RWPE1 (cell line): ENCODE measurements around the gene CNTNAP2.

Experiments used
- CTCF ChIA-PET: fragments of 350-600 bp; sonication (Branson Sonifier 250); formaldehyde crosslinking; extraction: SDS; loops from one replicate; lab custom pipeline; 2021; lab: Yijun Ruan, JAX
- POLR2A ChIA-PET: fragments of 400-600 bp; formaldehyde crosslinking; extraction: SDS; loops from one replicate; lab custom pipeline; 2020; ENCODE audit warnings: antibody characterized with exemption; ENCODE audit not compliant: low non-redundant PET; lab: Yijun Ruan, JAX
- DNase-seq: peaks from one replicate; pipeline ENCODE4 v3.0.0; 2012; ENCODE audit warnings: low spot score
- H3K27ac ChIP-seq: fragments of 450-650 bp; 2 replicates; pipeline ENCODE4 v1.5.1; 2017
- CTCF ChIP-seq: fragments of 450-650 bp; conservative IDR thresholded peaks from 2 replicates; pipeline ENCODE4 v1.5.1; 2017; ENCODE audit warnings: low read depth, mild to moderate bottlenecking

CNTNAP2 gene

GRCh38 chr7:147376192-147376591 is 1259.6 kb downstream of the CNTNAP2 start:
- ChIA-PET CTCF (no interaction called here), POLR2A (no interaction called here)
- no peak for DNase-seq
- H3K27ac ChIP-seq = no peak overlapping the region
- no peak for TF ChIP-seq CTCF

GRCh38 chr7:147380926-147381325 is 1264.3 kb downstream of the CNTNAP2 start:
- ChIA-PET CTCF (no interaction called here), POLR2A (no interaction called here)
- no peak overlapping the region for H3K27ac ChIP-seq
- no peak for TF ChIP-seq CTCF
- no peak for DNase-seq

GRCh38 chr7:147394329-147394728 is 1277.7 kb downstream of the CNTNAP2 start:
- CTCF ChIA-PET = no interaction called here

GRCh38 chr7:147400221-147400689 is 1283.7 kb downstream of the CNTNAP2 start:
- POLR2A ChIA-PET = no interaction called here
- no peak for DNase-seq
- CTCF ChIA-PET = no interaction called here
- TF ChIP-seq CTCF = no peak
- H3K27ac ChIP-seq = no peak overlapping the region

More at GRCh38 chr7:147394329-147394728, 1277.7 kb downstream of the CNTNAP2 start:
- no peak overlapping the region for H3K27ac ChIP-seq
- POLR2A ChIA-PET = no interaction called here
- DNase-seq = no peak
- TF ChIP-seq CTCF = no peak

GRCh38 chr7:147400925-147401324 is 1284.3 kb downstream of the CNTNAP2 start:
- H3K27ac ChIP-seq = no peak overlapping the region
- CTCF ChIA-PET = no interaction called here
- POLR2A ChIA-PET = no interaction called here
- no peak for DNase-seq
- TF ChIP-seq CTCF = no peak

GRCh38 chr7:147405621-147406020 is 1289.0 kb downstream of the CNTNAP2 start:
- no peak for TF ChIP-seq CTCF
- CTCF ChIA-PET = no interaction called here
- H3K27ac ChIP-seq = no peak overlapping the region

GRCh38 chr7:147406521-147407135 is 1290.0 kb downstream of the CNTNAP2 start:
- ChIA-PET CTCF (no interaction called here), POLR2A (no interaction called here)
- no peak for TF ChIP-seq CTCF
- H3K27ac ChIP-seq = no peak overlapping the region
- no peak for DNase-seq

More at GRCh38 chr7:147405621-147406020, 1289.0 kb downstream of the CNTNAP2 start:
- no peak for DNase-seq
- POLR2A ChIA-PET = no interaction called here
